HEK293 (cell line): ENCODE data around the gene STON2.

ENCODE experiments used
- CTCF ChIA-PET: fragments of 350-600 bp; formaldehyde crosslinking; extraction: SDS; loops from one replicate; lab custom pipeline; 2021; ENCODE audit warnings: antibody characterized with exemption; lab: Yijun Ruan, JAX
- POLR2A ChIA-PET: fragments of 300-600 bp; formaldehyde crosslinking; extraction: SDS; loops from one replicate; lab custom pipeline; 2020; ENCODE audit warnings: antibody characterized with exemption, inconsistent platforms; lab: Yijun Ruan, JAX
- H3K27ac ChIP-seq: fragments of 200-500 bp; sonication (Bioruptor generic); 2 replicates; pipeline ENCODE4 v1.5.1; 2014; ENCODE audit warnings: low read depth, low read length, control low read depth, inconsistent platforms; ENCODE audit errors: extremely low read depth
- H3K36me3 ChIP-seq, 2 experiments: fragments of 200-500 bp in 1 of 2; sonication (Bioruptor generic) in 1 of 2; 1 replicate in 1 of 2; 2 replicates in 1 of 2; pipeline ENCODE4 v1.5.1; 2014 to 2017; ENCODE audit warnings: inconsistent platforms in 2 of 2, low read length in 2 of 2; ENCODE audit not compliant: control insufficient read depth in 2 of 2, insufficient read depth in 1 of 2
- H3K4me1 ChIP-seq: fragments of 200-500 bp; sonication (Bioruptor generic); 2 replicates; pipeline ENCODE4 v1.5.1; 2014; ENCODE audit warnings: mild to moderate bottlenecking, low read length, inconsistent platforms; ENCODE audit not compliant: control insufficient read depth, insufficient read depth
- H3K4me3 ChIP-seq: 2 replicates; pipeline ENCODE4 v1.5.1; 2011; ENCODE audit warnings: low read depth, mild to moderate bottlenecking, control low read depth, low read length, moderate library complexity
- H3K9me3 ChIP-seq: fragments of 200-500 bp; sonication (Bioruptor generic); 2 replicates; pipeline ENCODE4 v1.5.1; 2014; ENCODE audit warnings: low read depth, low read length, inconsistent platforms; ENCODE audit not compliant: control insufficient read depth, insufficient read depth
- FEZF1 ChIP-seq: fragments of 450-650 bp; formaldehyde crosslinking; IDR thresholded peaks from 2 replicates; pipeline ENCODE4 v1.5.1; 2016; ENCODE audit warnings: missing biosample characterization, missing genetic modification characterization
- ZNF114 ChIP-seq: fragments of 450-650 bp; formaldehyde crosslinking; IDR thresholded peaks from 2 replicates; pipeline ENCODE4 v1.5.0; 2017; ENCODE audit warnings: missing biosample characterization, missing genetic modification characterization
- ZNF324 ChIP-seq: fragments of 450-650 bp; formaldehyde crosslinking; IDR thresholded peaks from 2 replicates; pipeline ENCODE4 v1.5.1; 2016; ENCODE audit warnings: missing biosample characterization, missing genetic modification characterization
- ZNF501 ChIP-seq: fragments of 450-650 bp; formaldehyde crosslinking; IDR thresholded peaks from 2 replicates; pipeline ENCODE4 v1.5.1; 2016; ENCODE audit warnings: missing biosample characterization, missing genetic modification characterization
- ZNF530 ChIP-seq: fragments of 450-650 bp; formaldehyde crosslinking; IDR thresholded peaks from 2 replicates; pipeline ENCODE4 v1.5.1; 2016; ENCODE audit warnings: low read depth, missing biosample characterization, missing genetic modification characterization
- ZNF623 ChIP-seq: fragments of 450-650 bp; formaldehyde crosslinking; IDR thresholded peaks from 2 replicates; pipeline ENCODE4 v1.5.1; 2016; ENCODE audit warnings: missing biosample characterization, missing genetic modification characterization
- ZNF629 ChIP-seq: fragments of 450-650 bp; formaldehyde crosslinking; IDR thresholded peaks from 2 replicates; pipeline ENCODE4 v1.5.1; 2017; ENCODE audit warnings: missing biosample characterization, missing genetic modification characterization
- ZNF670 ChIP-seq: fragments of 450-650 bp; formaldehyde crosslinking; IDR thresholded peaks from 2 replicates; pipeline ENCODE4 v1.5.1; 2016; ENCODE audit warnings: missing biosample characterization, missing genetic modification characterization, low read depth
- ZNF76 ChIP-seq: fragments of 450-650 bp; formaldehyde crosslinking; IDR thresholded peaks from 2 replicates; pipeline ENCODE4; 2016; ENCODE audit warnings: low read depth, missing biosample characterization, missing genetic modification characterization, borderline replicate concordance
- TF ChIP-seq, protein P1 (sequence below): fragments of 450-650 bp; formaldehyde crosslinking; IDR thresholded peaks from 2 replicates; pipeline ENCODE4 v1.5.1; 2016; ENCODE audit warnings: missing biosample characterization, missing genetic modification characterization
- TF ChIP-seq, protein P2 (sequence below): fragments of 450-650 bp; formaldehyde crosslinking; IDR thresholded peaks from 2 replicates; pipeline ENCODE4 v1.5.1; 2016; ENCODE audit warnings: missing biosample characterization, missing genetic modification characterization
- TF ChIP-seq, protein P3 (sequence below): fragments of 450-650 bp; formaldehyde crosslinking; IDR thresholded peaks from 2 replicates; pipeline ENCODE4 v1.5.1; 2016; ENCODE audit warnings: missing biosample characterization, missing genetic modification characterization
- TF ChIP-seq, protein P4 (sequence below): fragments of 450-650 bp; formaldehyde crosslinking; IDR thresholded peaks from 2 replicates; pipeline ENCODE4 v1.5.1; 2017; ENCODE audit warnings: missing biosample characterization, missing genetic modification characterization
- TF ChIP-seq, protein P5 (sequence below): fragments of 450-650 bp; formaldehyde crosslinking; IDR thresholded peaks from 2 replicates; pipeline ENCODE4 v1.5.1; 2016; ENCODE audit warnings: missing biosample characterization, missing genetic modification characterization
- TF ChIP-seq, protein P6 (sequence below): fragments of 450-650 bp; formaldehyde crosslinking; IDR thresholded peaks from 2 replicates; pipeline ENCODE4 v1.5.1; 2017; ENCODE audit warnings: missing biosample characterization, mild to moderate bottlenecking, missing genetic modification characterization, moderate library complexity

STON2 gene

DNA sequence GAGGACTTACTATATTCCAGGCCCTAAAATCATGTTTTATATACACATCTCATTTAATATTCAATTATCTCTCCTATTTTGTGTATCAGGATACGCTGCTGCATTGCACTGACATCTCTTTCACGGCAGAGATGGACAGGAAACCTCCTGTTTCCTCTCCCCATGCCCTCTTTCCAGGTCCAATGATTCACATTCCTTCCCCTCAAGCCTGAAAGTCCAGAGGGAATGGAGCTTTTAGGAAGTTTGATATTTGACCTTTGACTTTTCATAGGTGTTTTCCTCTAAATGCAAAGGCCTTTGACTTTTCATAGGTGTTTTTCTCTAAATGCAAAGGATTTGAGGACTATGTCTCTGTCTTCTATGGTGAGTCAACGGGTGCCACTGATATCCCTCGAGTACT lies 89.5 kb downstream of the STON2 start:
- H3K4me3 ChIP-seq, result no peak overlapping the region
- TF ChIP-seq ZNF324 (tag by site-specific recombination) (no peak), ZNF629 (tag by site-specific recombination) (no peak), ZNF670 (no peak), ZNF114 (tag by site-specific recombination) (no peak), ZNF76 (no peak), ZNF501 (tag by site-specific recombination) (no peak), FEZF1 (tag by site-specific recombination) (no peak), ZNF530 (no peak)
- TF ChIP-seq, protein P1, sequence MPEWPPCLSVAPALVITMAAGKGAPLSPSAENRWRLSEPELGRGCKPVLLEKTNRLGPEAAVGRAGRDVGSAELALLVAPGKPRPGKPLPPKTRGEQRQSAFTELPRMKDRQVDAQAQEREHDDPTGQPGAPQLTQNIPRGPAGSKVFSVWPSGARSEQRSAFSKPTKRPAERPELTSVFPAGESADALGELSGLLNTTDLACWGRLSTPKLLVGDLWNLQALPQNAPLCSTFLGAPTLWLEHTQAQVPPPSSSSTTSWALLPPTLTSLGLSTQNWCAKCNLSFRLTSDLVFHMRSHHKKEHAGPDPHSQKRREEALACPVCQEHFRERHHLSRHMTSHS, result no peak
- TF ChIP-seq, protein P2, sequence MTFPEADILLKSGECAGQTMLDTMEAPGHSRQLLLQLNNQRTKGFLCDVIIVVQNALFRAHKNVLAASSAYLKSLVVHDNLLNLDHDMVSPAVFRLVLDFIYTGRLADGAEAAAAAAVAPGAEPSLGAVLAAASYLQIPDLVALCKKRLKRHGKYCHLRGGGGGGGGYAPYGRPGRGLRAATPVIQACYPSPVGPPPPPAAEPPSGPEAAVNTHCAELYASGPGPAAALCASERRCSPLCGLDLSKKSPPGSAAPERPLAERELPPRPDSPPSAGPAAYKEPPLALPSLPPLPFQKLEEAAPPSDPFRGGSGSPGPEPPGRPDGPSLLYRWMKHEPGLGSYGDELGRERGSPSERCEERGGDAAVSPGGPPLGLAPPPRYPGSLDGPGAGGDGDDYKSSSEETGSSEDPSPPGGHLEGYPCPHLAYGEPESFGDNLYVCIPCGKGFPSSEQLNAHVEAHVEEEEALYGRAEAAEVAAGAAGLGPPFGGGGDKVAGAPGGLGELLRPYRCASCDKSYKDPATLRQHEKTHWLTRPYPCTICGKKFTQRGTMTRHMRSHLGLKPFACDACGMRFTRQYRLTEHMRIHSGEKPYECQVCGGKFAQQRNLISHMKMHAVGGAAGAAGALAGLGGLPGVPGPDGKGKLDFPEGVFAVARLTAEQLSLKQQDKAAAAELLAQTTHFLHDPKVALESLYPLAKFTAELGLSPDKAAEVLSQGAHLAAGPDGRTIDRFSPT (tag by site-specific recombination), result no peak
- TF ChIP-seq, protein P3, sequence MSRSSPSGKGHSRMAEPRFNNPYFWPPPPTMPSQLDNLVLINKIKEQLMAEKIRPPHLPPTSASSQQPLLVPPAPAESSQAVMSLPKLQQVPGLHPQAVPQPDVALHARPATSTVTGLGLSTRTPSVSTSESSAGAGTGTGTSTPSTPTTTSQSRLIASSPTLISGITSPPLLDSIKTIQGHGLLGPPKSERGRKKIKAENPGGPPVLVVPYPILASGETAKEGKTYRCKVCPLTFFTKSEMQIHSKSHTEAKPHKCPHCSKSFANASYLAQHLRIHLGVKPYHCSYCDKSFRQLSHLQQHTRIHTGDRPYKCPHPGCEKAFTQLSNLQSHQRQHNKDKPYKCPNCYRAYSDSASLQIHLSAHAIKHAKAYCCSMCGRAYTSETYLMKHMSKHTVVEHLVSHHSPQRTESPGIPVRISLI (tag by site-specific recombination), result no peak
- TF ChIP-seq, protein P4, sequence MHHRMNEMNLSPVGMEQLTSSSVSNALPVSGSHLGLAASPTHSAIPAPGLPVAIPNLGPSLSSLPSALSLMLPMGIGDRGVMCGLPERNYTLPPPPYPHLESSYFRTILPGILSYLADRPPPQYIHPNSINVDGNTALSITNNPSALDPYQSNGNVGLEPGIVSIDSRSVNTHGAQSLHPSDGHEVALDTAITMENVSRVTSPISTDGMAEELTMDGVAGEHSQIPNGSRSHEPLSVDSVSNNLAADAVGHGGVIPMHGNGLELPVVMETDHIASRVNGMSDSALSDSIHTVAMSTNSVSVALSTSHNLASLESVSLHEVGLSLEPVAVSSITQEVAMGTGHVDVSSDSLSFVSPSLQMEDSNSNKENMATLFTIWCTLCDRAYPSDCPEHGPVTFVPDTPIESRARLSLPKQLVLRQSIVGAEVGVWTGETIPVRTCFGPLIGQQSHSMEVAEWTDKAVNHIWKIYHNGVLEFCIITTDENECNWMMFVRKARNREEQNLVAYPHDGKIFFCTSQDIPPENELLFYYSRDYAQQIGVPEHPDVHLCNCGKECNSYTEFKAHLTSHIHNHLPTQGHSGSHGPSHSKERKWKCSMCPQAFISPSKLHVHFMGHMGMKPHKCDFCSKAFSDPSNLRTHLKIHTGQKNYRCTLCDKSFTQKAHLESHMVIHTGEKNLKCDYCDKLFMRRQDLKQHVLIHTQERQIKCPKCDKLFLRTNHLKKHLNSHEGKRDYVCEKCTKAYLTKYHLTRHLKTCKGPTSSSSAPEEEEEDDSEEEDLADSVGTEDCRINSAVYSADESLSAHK (tag by site-specific recombination), result no peak
- TF ChIP-seq, protein P5, sequence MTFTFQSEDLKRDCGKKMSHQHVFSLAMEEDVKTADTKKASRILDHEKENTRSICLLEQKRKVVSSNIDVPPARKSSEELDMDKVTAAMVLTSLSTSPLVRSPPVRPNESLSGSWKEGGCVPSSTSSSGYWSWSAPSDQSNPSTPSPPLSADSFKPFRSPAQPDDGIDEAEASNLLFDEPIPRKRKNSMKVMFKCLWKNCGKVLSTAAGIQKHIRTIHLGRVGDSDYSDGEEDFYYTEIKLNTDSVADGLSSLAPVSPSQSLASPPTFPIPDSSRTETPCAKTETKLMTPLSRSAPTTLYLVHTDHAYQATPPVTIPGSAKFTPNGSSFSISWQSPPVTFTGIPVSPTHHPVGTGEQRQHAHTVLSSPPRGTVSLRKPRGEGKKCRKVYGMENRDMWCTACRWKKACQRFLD, result no peak
- POLR2A ChIA-PET, result no interaction called here
- no peak overlapping the region for H3K27ac ChIP-seq
- H3K9me3 ChIP-seq, result no peaks in the 10 kb centered on the region
- H3K4me1 ChIP-seq, result no peaks in the 10 kb centered on the region
- no peaks in the 10 kb centered on the region for H3K36me3 ChIP-seq
- CTCF ChIA-PET, result no interaction called here

DNA sequence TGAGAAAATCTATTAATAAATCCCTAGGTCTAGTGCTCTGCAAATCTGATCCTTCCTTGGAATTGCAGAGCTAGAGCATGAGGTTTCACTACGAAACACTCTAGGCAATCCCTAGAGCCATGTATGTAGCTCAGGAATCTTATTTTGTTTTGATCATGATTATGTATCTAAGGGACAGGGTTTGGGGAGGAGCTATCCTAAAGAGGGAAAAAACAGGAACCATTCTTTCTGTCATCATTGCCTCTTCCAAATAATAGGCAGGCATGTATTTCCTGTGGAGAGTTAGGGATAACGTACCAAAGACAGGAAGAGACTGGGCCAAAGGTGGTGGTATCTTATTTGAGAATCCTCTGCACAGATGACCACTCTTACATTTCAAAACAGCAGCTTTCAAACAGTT lies 90.6 kb downstream of the STON2 start:
- TF ChIP-seq, protein P6, sequence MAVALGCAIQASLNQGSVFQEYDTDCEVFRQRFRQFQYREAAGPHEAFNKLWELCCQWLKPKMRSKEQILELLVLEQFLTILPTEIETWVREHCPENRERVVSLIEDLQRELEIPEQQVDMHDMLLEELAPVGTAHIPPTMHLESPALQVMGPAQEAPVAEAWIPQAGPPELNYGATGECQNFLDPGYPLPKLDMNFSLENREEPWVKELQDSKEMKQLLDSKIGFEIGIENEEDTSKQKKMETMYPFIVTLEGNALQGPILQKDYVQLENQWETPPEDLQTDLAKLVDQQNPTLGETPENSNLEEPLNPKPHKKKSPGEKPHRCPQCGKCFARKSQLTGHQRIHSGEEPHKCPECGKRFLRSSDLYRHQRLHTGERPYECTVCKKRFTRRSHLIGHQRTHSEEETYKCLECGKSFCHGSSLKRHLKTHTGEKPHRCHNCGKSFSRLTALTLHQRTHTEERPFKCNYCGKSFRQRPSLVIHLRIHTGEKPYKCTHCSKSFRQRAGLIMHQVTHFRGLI (tag by site-specific recombination), result no peak
- TF ChIP-seq ZNF623 (tag by site-specific recombination), result no peak
- POLR2A ChIA-PET, result interaction anchor here (0.9 kb wide), 1 partner anchor 88 kb away, joined by 3 read pairs; the partner anchor contains the start of gene GTF2A1
- CTCF ChIA-PET, result interaction anchor here (0.9 kb wide), 1 partner anchor 150 kb away, joined by 3 read pairs; no protein-coding TSS in a partner anchor

More for the DNA sequence above, 90.6 kb downstream of the STON2 start:
- H3K36me3 ChIP-seq, result peaks cover 0 to 3% of the 10 kb centered on the region in 2 experiments; a peak in 1 of 3 replicates
- no peak overlapping the region for H3K27ac ChIP-seq
- H3K4me1 ChIP-seq, result no peaks in the 10 kb centered on the region
- no peaks in the 10 kb centered on the region for H3K9me3 ChIP-seq
- H3K4me3 ChIP-seq, result no peak overlapping the region
